Gastrocnemius medialis (tissue), 4 donors: ENCODE measurements around the gene FMN2.

Experiments used
- CTCF ChIP-seq, 5 experiments: fragments of 450-650 bp in 3 of 5; fragments of 200-600 bp in 2 of 5; sonication (generic) in 2 of 5; IDR thresholded peaks in 4 of 5; conservative IDR thresholded peaks in 1 of 5; 1 replicate in 4 of 5; 2 replicates in 1 of 5; pipeline ENCODE4 v1.5.1; 2016 to 2019; ENCODE audit warnings: antibody characterized with exemption in 5 of 5, mild to moderate bottlenecking in 3 of 5, moderate library complexity in 3 of 5
- POLR2A ChIP-seq, 2 donors: fragments of 450-650 bp; IDR thresholded peaks; one replicate each; pipeline ENCODE4 v1.6.1; 2017; ENCODE audit warnings: antibody characterized with exemption in 2 of 2, mild to moderate bottlenecking in 2 of 2, moderate library complexity in 2 of 2

- TF ChIP-seq CTCF (IDR thresholded peaks at IDR 0.05 in 4 of 5, conservative IDR thresholded peaks at IDR 0.05 in 1 of 5) = no peak
- no peak for TF ChIP-seq POLR2A (IDR thresholded peaks at IDR 0.05)
These were observed 403.9 kb downstream of the FMN2 start for GRCh38 chr1:240495601-240496000.
